CD14-positive monocyte (primary cell): ENCODE measurements around the gene TTC38. TPM values are rescaled to one million over a fixed set of nuclear protein-coding genes. Genes with fewer than 3 reads are reported as not detected.
A peak's percentile ranks its signal among the peaks of the same experiment; 100 is the strongest.

Source experiments
- DNase-seq, 3 donors: peaks; one replicate each; pipeline ENCODE4 v3.0.0-alpha.2; 2011 to 2022
- H2AFZ ChIP-seq: 2 replicates; pipeline ENCODE4 v1.6.0; 2012; ENCODE audit warnings: mild to moderate bottlenecking, low read depth, low read length, inconsistent platforms; ENCODE audit not compliant: insufficient read depth, poor library complexity, severe bottlenecking
- H3K27ac ChIP-seq, 2 donors: 1 replicate in 1 of 2; 2 replicates in 1 of 2; pipeline ENCODE4 v1.5.1; 2012 to 2013; ENCODE audit warnings: low read length in 2 of 2, control low read depth in 1 of 2, inconsistent platforms in 1 of 2, low read depth in 1 of 2, mild to moderate bottlenecking in 1 of 2
- H3K27me3 ChIP-seq, 2 donors: one replicate each; pipeline versions ENCODE4 v1.6.0 to v1.6.1; 2011 to 2013; ENCODE audit warnings: low read length in 2 of 2; ENCODE audit not compliant: control insufficient read depth in 2 of 2, insufficient read depth in 2 of 2
- H3K36me3 ChIP-seq, 2 donors: replicated peaks in 1 of 2; 1 replicate in 1 of 2; 2 replicates in 1 of 2; pipeline versions ENCODE4 v1.5.1 to v1.6.1; 2012 to 2013; ENCODE audit warnings: low read length in 2 of 2, control low read depth in 1 of 2, inconsistent platforms in 1 of 2, mild to moderate bottlenecking in 1 of 2; ENCODE audit not compliant: insufficient read depth in 2 of 2, control insufficient read depth in 1 of 2
- H3K4me1 ChIP-seq, 2 donors: 1 replicate in 1 of 2; 2 replicates in 1 of 2; pipeline versions ENCODE4 v1.5.1 to v1.6.1; 2012 to 2013; ENCODE audit warnings: low read length in 2 of 2, control low read depth in 1 of 2, inconsistent platforms in 1 of 2, mild to moderate bottlenecking in 1 of 2, moderate library complexity in 1 of 2; ENCODE audit not compliant: insufficient read depth in 2 of 2, control insufficient read depth in 1 of 2
- H3K4me2 ChIP-seq: replicated peaks from 2 replicates; pipeline ENCODE3; 2012; ENCODE audit warnings: low read length, moderate library complexity, mild to moderate bottlenecking; ENCODE audit not compliant: poor library complexity, severe bottlenecking; ENCODE audit errors: extremely low read depth
- H3K4me3 ChIP-seq, 3 experiments: fragments of 200-600 bp in 1 of 3; sonication (generic) in 1 of 3; replicated peaks in 1 of 3; 1 replicate in 2 of 3; 2 replicates in 1 of 3; pipeline ENCODE4 v1.5.1; 2011 to 2013; ENCODE audit warnings: low read length in 3 of 3, mild to moderate bottlenecking in 3 of 3, control low read depth in 2 of 3, low read depth in 2 of 3, inconsistent platforms in 1 of 3, moderate library complexity in 1 of 3
- H3K79me2 ChIP-seq: 2 replicates; pipeline ENCODE4 v1.6.0; 2012; ENCODE audit warnings: mild to moderate bottlenecking, control low read depth, inconsistent platforms, low read length, moderate library complexity; ENCODE audit not compliant: insufficient read depth
- H3K9ac ChIP-seq: 2 replicates; pipeline ENCODE4 v1.6.0; 2017; ENCODE audit warnings: low read length, mild to moderate bottlenecking; ENCODE audit not compliant: insufficient read depth, poor library complexity, severe bottlenecking
- H3K9me3 ChIP-seq, 2 donors: replicated peaks in 1 of 2; 1 replicate in 1 of 2; 2 replicates in 1 of 2; pipeline versions ENCODE4 v1.5.1 to v1.6.1; 2012 to 2013; ENCODE audit warnings: low read length in 2 of 2, control low read depth in 1 of 2; ENCODE audit not compliant: control insufficient read depth in 1 of 2, insufficient read depth in 1 of 2
- H4K20me1 ChIP-seq: 2 replicates; pipeline ENCODE4 v1.6.0; 2012; ENCODE audit warnings: mild to moderate bottlenecking, low read length, control low read depth, moderate library complexity; ENCODE audit not compliant: insufficient read depth
- H3K27ac Mint-ChIP-seq, 7 donors: one replicate each; pipeline ENCODE4 v1.8.0; 2020; ENCODE audit warnings: mild to moderate bottlenecking in 7 of 7, mixed read lengths in 7 of 7, moderate library complexity in 6 of 7, inconsistent platforms in 2 of 7
- H3K27me3 Mint-ChIP-seq, 3 donors: one replicate each; pipeline ENCODE4 v1.8.0; 2021 to 2022; ENCODE audit warnings: low read depth in 3 of 3, mild to moderate bottlenecking in 3 of 3, mixed read lengths in 3 of 3, moderate library complexity in 3 of 3, inconsistent platforms in 1 of 3
- H3K36me3 Mint-ChIP-seq, 2 donors: one replicate each; pipeline ENCODE4 v1.8.0; 2020; ENCODE audit warnings: mixed read lengths in 2 of 2, inconsistent platforms in 1 of 2, mild to moderate bottlenecking in 1 of 2
- H3K4me1 Mint-ChIP-seq: one replicate; pipeline ENCODE4 v1.8.0; 2020; ENCODE audit warnings: mild to moderate bottlenecking, mixed read lengths
- H3K4me3 Mint-ChIP-seq, 2 donors: one replicate each; pipeline ENCODE4 v1.8.0; 2020; ENCODE audit warnings: mild to moderate bottlenecking in 2 of 2, mixed read lengths in 2 of 2, moderate library complexity in 1 of 2
- H3K9me3 Mint-ChIP-seq, 7 donors: one replicate each; pipeline ENCODE4 v1.8.0; 2020 to 2022; ENCODE audit warnings: mixed read lengths in 7 of 7, mild to moderate bottlenecking in 6 of 7, moderate library complexity in 6 of 7, inconsistent platforms in 2 of 7
- WGBS: methylation state at CpG from one replicate; pipeline ENCODE4 v1.1.5; 2013; ENCODE audit warnings: missing lambda C conversion rate; ENCODE audit not compliant: insufficient coverage; 5-methylcytosine and 5-hydroxymethylcytosine counted together
- intact Hi-C, 2 donors: fragments of 100-400 bp; cut with micrococcal nuclease; formaldehyde crosslinking; loops; one replicate each; pipeline versions ENCODE4 v1.15.0 to v1.15.1; 2023
- polyA plus RNA-seq, 3 donors: library from polyadenylated mRNA; depleted of rRNA in 1 of 3; unstranded in 2 of 3; stranded (reverse) in 1 of 3; fragments of 300-500 nt in 2 of 3; fragments of >200 nt in 1 of 3; fragmentation: Illumina TruSeq in 2 of 3; gene quantifications; 1 replicate in 2 of 3; 2 replicates in 1 of 3; pipeline ENCODE4 v1.2.3, GENCODE V29; 2012 to 2021
- TF ChIP-seq, protein P1 (sequence below): fragments of 200-600 bp; IDR thresholded peaks from one replicate; pipeline ENCODE4 v1.8.0; 2022; ENCODE audit warnings: antibody characterized with exemption, mild to moderate bottlenecking

TTC38 gene
- polyA plus RNA-seq, 3 donors = 14.7 to 22.5 (median 17.0) TPM

- H4K20me1 ChIP-seq = no peaks in the 10 kb centered on the region
- H3K4me3 ChIP-seq = no peak overlapping the region
- peaks cover 23 to 31% (median 28%) of the 10 kb centered on the region in 3 donors for H3K27me3 Mint-ChIP-seq
- no peak overlapping the region for H3K4me3 Mint-ChIP-seq
- peaks cover 7 to 23% (median 17%) of the 10 kb centered on the region in 7 donors for H3K9me3 Mint-ChIP-seq
- H3K9me3 ChIP-seq = peaks cover 4 to 11% of the 10 kb centered on the region in 2 donors
- intact Hi-C loops = no loop called here
- H3K27ac Mint-ChIP-seq = peak overlapping the region in 2 of 7 donors; percentile 67 to 79
- peak in 2 of 3 donors; percentile 12 to 35 for DNase-seq
- H3K4me1 ChIP-seq = peaks cover 17 to 24% of the 10 kb centered on the region in 2 donors
- WGBS = 0% methylated on average over 5 of the region's 12 CpGs
- no peak overlapping the region for H3K27ac ChIP-seq
- H2AFZ ChIP-seq = no peak overlapping the region
- H3K36me3 ChIP-seq = no peaks in the 10 kb centered on the region
- peaks cover 5 to 27% of the 10 kb centered on the region in 2 donors for H3K27me3 ChIP-seq
- H3K4me1 Mint-ChIP-seq = peaks cover 23% of the 10 kb centered on the region
- no peak overlapping the region for H3K9ac ChIP-seq
- H3K36me3 Mint-ChIP-seq = peaks cover 12 to 20% of the 10 kb centered on the region in 2 donors
- TF ChIP-seq, protein P1, sequence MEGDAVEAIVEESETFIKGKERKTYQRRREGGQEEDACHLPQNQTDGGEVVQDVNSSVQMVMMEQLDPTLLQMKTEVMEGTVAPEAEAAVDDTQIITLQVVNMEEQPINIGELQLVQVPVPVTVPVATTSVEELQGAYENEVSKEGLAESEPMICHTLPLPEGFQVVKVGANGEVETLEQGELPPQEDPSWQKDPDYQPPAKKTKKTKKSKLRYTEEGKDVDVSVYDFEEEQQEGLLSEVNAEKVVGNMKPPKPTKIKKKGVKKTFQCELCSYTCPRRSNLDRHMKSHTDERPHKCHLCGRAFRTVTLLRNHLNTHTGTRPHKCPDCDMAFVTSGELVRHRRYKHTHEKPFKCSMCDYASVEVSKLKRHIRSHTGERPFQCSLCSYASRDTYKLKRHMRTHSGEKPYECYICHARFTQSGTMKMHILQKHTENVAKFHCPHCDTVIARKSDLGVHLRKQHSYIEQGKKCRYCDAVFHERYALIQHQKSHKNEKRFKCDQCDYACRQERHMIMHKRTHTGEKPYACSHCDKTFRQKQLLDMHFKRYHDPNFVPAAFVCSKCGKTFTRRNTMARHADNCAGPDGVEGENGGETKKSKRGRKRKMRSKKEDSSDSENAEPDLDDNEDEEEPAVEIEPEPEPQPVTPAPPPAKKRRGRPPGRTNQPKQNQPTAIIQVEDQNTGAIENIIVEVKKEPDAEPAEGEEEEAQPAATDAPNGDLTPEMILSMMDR = no peak
- H3K4me2 ChIP-seq = peak overlapping the region; percentile 14
- H3K79me2 ChIP-seq = no peaks in the 10 kb centered on the region
Observed at GRCh38 chr22:46259374-46259773, 8.4 kb upstream of the TTC38 start.

DNA sequence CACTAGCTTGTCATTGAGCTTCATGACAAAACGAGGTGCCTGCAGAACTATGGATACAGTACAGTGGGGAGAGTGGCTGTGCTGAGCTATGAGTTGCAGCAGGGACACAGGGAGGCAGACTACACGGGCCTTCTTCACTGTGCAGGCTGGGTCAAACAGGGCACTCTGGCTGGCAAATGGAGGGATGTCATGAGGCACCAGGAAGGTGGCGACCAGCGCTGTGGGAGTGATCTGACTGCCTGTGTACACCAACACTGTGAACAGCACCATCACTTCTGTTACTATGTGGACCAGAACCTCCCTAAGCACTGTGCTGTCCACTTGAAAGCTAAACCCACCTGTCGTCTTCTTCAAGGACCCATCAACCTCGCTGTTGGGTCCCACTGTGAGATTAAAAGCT lies 7.8 kb upstream of the TTC38 start:
- intact Hi-C loops = no loop called here
- no peak overlapping the region for H3K27ac ChIP-seq
- TF ChIP-seq, protein P1 = no peak
- no peak overlapping the region for H2AFZ ChIP-seq
- no peak overlapping the region for H3K9ac ChIP-seq
- H3K4me2 ChIP-seq = no peak overlapping the region
- WGBS = 88% methylated on average over 5 of the region's 6 CpGs
- H3K27me3 Mint-ChIP-seq = peaks cover 25 to 33% (median 32%) of the 10 kb centered on the region in 3 donors
- H3K36me3 ChIP-seq = no peaks in the 10 kb centered on the region
- no peak overlapping the region for H3K4me3 Mint-ChIP-seq
- no peaks in the 10 kb centered on the region for H3K79me2 ChIP-seq
- no peak for DNase-seq
- H3K4me3 ChIP-seq = no peak overlapping the region
- H3K9me3 Mint-ChIP-seq = peaks cover 8 to 28% (median 17%) of the 10 kb centered on the region in 7 donors
- peaks cover 4 to 11% of the 10 kb centered on the region in 2 donors for H3K9me3 ChIP-seq
- peaks cover 17 to 24% of the 10 kb centered on the region in 2 donors for H3K4me1 ChIP-seq
- peaks cover 12 to 21% of the 10 kb centered on the region in 2 donors for H3K36me3 Mint-ChIP-seq
- peaks cover 5 to 27% of the 10 kb centered on the region in 2 donors for H3K27me3 ChIP-seq
- peak overlapping the region in 1 of 7 donors; percentile 61 for H3K27ac Mint-ChIP-seq
- H3K4me1 Mint-ChIP-seq = peaks cover 22% of the 10 kb centered on the region
- H4K20me1 ChIP-seq = no peaks in the 10 kb centered on the region
